ENCODE measurements around the gene ZBTB20.

The ZBTB20 gene

GRCh38 chr3:114745322-114746240 lies 401.5 kb downstream of the ZBTB20 start:
- DNase-seq = no peak

- DNase-seq = no peak
These were observed 403.2 kb downstream of the ZBTB20 start for GRCh38 chr3:114743746-114744485.

GRCh38 chr3:114741066-114741465 lies 406.0 kb downstream of the ZBTB20 start:
- no peak for DNase-seq

- DNase-seq = no peak
These were observed 407.5 kb downstream of the ZBTB20 start for GRCh38 chr3:114739627-114740026.

GRCh38 chr3:114732353-114732752 lies 414.7 kb downstream of the ZBTB20 start:
- DNase-seq = no peak

GRCh38 chr3:114730397-114730796 lies 416.7 kb downstream of the ZBTB20 start:
- DNase-seq = no peak

GRCh38 chr3:114727373-114727772 lies 419.7 kb downstream of the ZBTB20 start:
- no peak for DNase-seq

GRCh38 chr3:114725966-114726365 lies 421.1 kb downstream of the ZBTB20 start:
- DNase-seq = no peak

- no peak for DNase-seq
These were observed 424.6 kb downstream of the ZBTB20 start for GRCh38 chr3:114722530-114722929.

GRCh38 chr3:114721864-114722263 lies 425.2 kb downstream of the ZBTB20 start:
- no peak for DNase-seq

GRCh38 chr3:114721209-114721608 lies 425.9 kb downstream of the ZBTB20 start:
- no peak for DNase-seq

- DNase-seq = no peak
These were observed 428.2 kb downstream of the ZBTB20 start for GRCh38 chr3:114718898-114719210.

- DNase-seq = no peak
These were observed 428.8 kb downstream of the ZBTB20 start for GRCh38 chr3:114718071-114718897.

- no peak for DNase-seq
These were observed 430.2 kb downstream of the ZBTB20 start for GRCh38 chr3:114716916-114717315.

- no peak for DNase-seq
These were observed 431.0 kb downstream of the ZBTB20 start for GRCh38 chr3:114716126-114716525.

GRCh38 chr3:114714957-114715460 lies 432.1 kb downstream of the ZBTB20 start:
- DNase-seq = no peak

- no peak for DNase-seq
These were observed 432.9 kb downstream of the ZBTB20 start for GRCh38 chr3:114714237-114714636.

- DNase-seq = no peak
These were observed 434.2 kb downstream of the ZBTB20 start for GRCh38 chr3:114712728-114713492.

GRCh38 chr3:114711321-114711886 lies 435.7 kb downstream of the ZBTB20 start:
- no peak for DNase-seq

GRCh38 chr3:114709102-114709501 lies 438.0 kb downstream of the ZBTB20 start:
- DNase-seq = no peak

GRCh38 chr3:114707252-114707860 lies 439.7 kb downstream of the ZBTB20 start:
- DNase-seq = no peak
